ENCODE results near the gene GPC6. TPM values are rescaled to one million over a fixed set of nuclear protein-coding genes. Genes with fewer than 3 reads are reported as not detected.

Gene GPC6
- total and polyA plus RNA-seq, 4 donors, result 5.9 to 29.1 (median 18.2) TPM

DNA sequence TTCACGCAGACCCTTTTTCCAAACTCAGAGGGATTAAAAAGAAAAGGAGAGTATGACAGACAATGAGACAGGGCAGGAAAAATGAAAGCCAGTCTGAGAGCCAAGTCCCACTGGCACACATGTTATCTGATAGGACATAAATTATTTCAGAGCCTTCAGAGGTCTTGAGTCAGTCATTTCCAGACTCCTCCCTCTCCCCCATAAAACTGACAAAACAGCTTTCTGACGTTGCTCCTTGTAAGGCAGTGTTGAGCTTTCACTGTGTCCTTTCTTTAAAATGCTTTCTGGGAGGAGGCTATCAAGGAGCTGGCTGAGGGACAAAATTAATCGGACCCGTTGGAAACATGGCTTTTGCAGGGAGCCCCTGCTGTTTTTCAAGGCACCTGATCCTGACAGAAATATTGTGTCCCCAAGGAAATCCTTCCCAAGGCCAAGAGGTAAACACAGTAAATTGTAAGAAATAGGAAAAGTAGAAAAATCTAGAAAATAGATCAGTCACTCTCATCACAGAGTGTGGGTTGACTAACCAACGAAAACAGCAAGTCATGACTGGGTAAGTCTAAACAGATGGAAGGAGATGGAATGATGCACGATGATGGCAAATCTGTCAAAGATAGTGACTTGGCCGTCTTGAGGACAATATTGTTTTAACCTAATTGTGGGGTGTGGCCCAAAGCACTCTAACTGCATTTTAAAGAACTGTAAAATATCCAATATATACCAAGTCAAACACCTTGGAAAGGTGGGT is 1163.2 kb downstream of the GPC6 start:
- Histone ChIP-seq H3K36me3 (ENCODE audit: control insufficient read depth in 4 of 4, insufficient read depth in 3 of 4, low read depth in 1 of 4, low read length in 3 of 4) (peaks cover 0 to 2% (median 0%) of the 10 kb centered on the region in 4 donors), H3K4me1 (ENCODE audit: control insufficient read depth in 4 of 4, insufficient read depth in 4 of 4, low read length in 3 of 4) (no peaks in the 10 kb centered on the region), H3K4me3 (ENCODE audit: low read depth in 1 of 3, low read length in 3 of 3) (no peak overlapping the region), H3K9ac (ENCODE audit: low read depth in 1 of 2, low read length in 2 of 2) (no peak overlapping the region), H3K27ac (ENCODE audit: low read depth in 1 of 2, low read length in 2 of 2) (no peak overlapping the region), H3K9me3 (ENCODE audit: control insufficient read depth in 4 of 4, low read length in 3 of 4) (no peaks in the 10 kb centered on the region), H3K27me3 (ENCODE audit: control insufficient read depth in 4 of 4, insufficient read depth in 4 of 4, low read length in 3 of 4) (no peaks in the 10 kb centered on the region)
- no peak for DNase-seq (ENCODE audit: low spot score)
- 83% methylated on average over 7 of the region's 7 CpGs for WGBS
- TF ChIP-seq TAF1 (conservative IDR thresholded peaks at IDR 0.05) (no peak), RAD21 (IDR thresholded peaks at IDR 0.05) (no peak), GABPA (IDR thresholded peaks at IDR 0.05 in 1 of 2, conservative IDR thresholded peaks at IDR 0.05 in 1 of 2) (no peak), FOXA1 (IDR thresholded peaks at IDR 0.05) (no peak), EGR1 (IDR thresholded peaks at IDR 0.05; ENCODE audit: low read depth in 2 of 2) (no peak), JUND (IDR thresholded peaks at IDR 0.05) (no peak), FOXA2 (IDR thresholded peaks at IDR 0.05) (no peak), YY1 (IDR thresholded peaks at IDR 0.05) (no peak), RXRA (IDR thresholded peaks at IDR 0.05) (no peak)
- TF ChIP-seq, protein P1, sequence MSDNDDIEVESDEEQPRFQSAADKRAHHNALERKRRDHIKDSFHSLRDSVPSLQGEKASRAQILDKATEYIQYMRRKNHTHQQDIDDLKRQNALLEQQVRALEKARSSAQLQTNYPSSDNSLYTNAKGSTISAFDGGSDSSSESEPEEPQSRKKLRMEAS (IDR thresholded peaks at IDR 0.05), result no peak
- TF ChIP-seq, protein P2, sequence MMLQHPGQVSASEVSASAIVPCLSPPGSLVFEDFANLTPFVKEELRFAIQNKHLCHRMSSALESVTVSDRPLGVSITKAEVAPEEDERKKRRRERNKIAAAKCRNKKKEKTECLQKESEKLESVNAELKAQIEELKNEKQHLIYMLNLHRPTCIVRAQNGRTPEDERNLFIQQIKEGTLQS (IDR thresholded peaks at IDR 0.05), result no peak
- TF ChIP-seq, protein P3, sequence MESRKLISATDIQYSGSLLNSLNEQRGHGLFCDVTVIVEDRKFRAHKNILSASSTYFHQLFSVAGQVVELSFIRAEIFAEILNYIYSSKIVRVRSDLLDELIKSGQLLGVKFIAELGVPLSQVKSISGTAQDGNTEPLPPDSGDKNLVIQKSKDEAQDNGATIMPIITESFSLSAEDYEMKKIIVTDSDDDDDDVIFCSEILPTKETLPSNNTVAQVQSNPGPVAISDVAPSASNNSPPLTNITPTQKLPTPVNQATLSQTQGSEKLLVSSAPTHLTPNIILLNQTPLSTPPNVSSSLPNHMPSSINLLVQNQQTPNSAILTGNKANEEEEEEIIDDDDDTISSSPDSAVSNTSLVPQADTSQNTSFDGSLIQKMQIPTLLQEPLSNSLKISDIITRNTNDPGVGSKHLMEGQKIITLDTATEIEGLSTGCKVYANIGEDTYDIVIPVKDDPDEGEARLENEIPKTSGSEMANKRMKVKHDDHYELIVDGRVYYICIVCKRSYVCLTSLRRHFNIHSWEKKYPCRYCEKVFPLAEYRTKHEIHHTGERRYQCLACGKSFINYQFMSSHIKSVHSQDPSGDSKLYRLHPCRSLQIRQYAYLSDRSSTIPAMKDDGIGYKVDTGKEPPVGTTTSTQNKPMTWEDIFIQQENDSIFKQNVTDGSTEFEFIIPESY (IDR thresholded peaks at IDR 0.05), result no peak
- TF ChIP-seq, protein P4, sequence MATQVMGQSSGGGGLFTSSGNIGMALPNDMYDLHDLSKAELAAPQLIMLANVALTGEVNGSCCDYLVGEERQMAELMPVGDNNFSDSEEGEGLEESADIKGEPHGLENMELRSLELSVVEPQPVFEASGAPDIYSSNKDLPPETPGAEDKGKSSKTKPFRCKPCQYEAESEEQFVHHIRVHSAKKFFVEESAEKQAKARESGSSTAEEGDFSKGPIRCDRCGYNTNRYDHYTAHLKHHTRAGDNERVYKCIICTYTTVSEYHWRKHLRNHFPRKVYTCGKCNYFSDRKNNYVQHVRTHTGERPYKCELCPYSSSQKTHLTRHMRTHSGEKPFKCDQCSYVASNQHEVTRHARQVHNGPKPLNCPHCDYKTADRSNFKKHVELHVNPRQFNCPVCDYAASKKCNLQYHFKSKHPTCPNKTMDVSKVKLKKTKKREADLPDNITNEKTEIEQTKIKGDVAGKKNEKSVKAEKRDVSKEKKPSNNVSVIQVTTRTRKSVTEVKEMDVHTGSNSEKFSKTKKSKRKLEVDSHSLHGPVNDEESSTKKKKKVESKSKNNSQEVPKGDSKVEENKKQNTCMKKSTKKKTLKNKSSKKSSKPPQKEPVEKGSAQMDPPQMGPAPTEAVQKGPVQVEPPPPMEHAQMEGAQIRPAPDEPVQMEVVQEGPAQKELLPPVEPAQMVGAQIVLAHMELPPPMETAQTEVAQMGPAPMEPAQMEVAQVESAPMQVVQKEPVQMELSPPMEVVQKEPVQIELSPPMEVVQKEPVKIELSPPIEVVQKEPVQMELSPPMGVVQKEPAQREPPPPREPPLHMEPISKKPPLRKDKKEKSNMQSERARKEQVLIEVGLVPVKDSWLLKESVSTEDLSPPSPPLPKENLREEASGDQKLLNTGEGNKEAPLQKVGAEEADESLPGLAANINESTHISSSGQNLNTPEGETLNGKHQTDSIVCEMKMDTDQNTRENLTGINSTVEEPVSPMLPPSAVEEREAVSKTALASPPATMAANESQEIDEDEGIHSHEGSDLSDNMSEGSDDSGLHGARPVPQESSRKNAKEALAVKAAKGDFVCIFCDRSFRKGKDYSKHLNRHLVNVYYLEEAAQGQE (IDR thresholded peaks at IDR 0.05), result no peak

DNA sequence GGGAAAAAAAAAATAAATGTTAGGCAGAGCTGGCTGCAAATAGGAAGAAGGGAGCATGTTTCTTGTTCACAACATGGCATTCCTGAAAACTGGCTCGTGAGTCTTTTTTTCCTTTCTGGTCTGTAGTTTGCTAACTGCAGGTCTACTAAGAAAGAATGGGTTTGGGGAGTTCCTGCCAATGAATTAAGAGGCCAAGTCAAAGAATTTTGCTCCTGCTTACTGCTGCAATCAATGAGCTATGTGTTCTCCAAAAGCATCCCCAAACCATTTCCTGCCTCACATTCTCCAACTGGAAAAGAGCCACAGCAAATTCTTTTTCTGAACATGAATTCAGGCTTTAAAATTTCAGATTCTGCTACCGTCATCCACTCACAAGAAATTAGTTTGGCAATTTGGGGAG is 1164.3 kb downstream of the GPC6 start:
- 91% methylated on average over 2 of the region's 2 CpGs for WGBS
- no peak for DNase-seq (ENCODE audit: low spot score)
- H3K4me1 ChIP-seq (ENCODE audit: control insufficient read depth in 4 of 4, insufficient read depth in 4 of 4, low read length in 3 of 4), result no peaks in the 10 kb centered on the region

More for the DNA sequence above, 1164.3 kb downstream of the GPC6 start:
- H3K9ac ChIP-seq (ENCODE audit: low read depth in 1 of 2, low read length in 2 of 2), result no peak overlapping the region
- no peaks in the 10 kb centered on the region for H3K27me3 ChIP-seq (ENCODE audit: control insufficient read depth in 4 of 4, insufficient read depth in 4 of 4, low read length in 3 of 4)
- no peaks in the 10 kb centered on the region for H3K9me3 ChIP-seq (ENCODE audit: control insufficient read depth in 4 of 4, low read length in 3 of 4)
- TF ChIP-seq SP1 (IDR thresholded peaks at IDR 0.05) (no peak), JUND (IDR thresholded peaks at IDR 0.05) (no peak), FOXA1 (IDR thresholded peaks at IDR 0.05) (no peak), RXRA (IDR thresholded peaks at IDR 0.05) (no peak), HNF4G (IDR thresholded peaks at IDR 0.05) (no peak), HNF4A (conservative IDR thresholded peaks at IDR 0.05) (no peak), GABPA (IDR thresholded peaks at IDR 0.05 in 1 of 2, conservative IDR thresholded peaks at IDR 0.05 in 1 of 2) (no peak), NR2F2 (IDR thresholded peaks at IDR 0.05) (no peak)
- TF ChIP-seq, protein P3 (IDR thresholded peaks at IDR 0.05), result no peak
- TF ChIP-seq, protein P4 (IDR thresholded peaks at IDR 0.05), result no peak
- H3K27ac ChIP-seq (ENCODE audit: low read depth in 1 of 2, low read length in 2 of 2), result no peak overlapping the region
- H3K4me3 ChIP-seq (ENCODE audit: low read depth in 1 of 3, low read length in 3 of 3), result no peak overlapping the region
- peaks cover 0 to 2% (median 0%) of the 10 kb centered on the region in 4 donors for H3K36me3 ChIP-seq (ENCODE audit: control insufficient read depth in 4 of 4, insufficient read depth in 3 of 4, low read depth in 1 of 4, low read length in 3 of 4)

All from liver (tissue), 9 donors.